Skeletal muscle satellite cell (primary cell): ENCODE data around the gene LEMD2. TPM values are rescaled to one million over a fixed set of nuclear protein-coding genes. Genes with fewer than 3 reads are reported as not detected.
"Not testable (repeated sequence)": the region's sequence is repeated elsewhere in the genome, so short reads cannot be mapped to it uniquely, and the experiment has no call there.

ENCODE experiments used
- H3K27me3 ChIP-seq: 2 replicates; pipeline ENCODE4 v1.7.0; 2013; ENCODE audit warnings: low read length; ENCODE audit not compliant: control insufficient read depth, insufficient read depth
- H3K36me3 ChIP-seq: 2 replicates; pipeline ENCODE4 v1.7.0; 2013; ENCODE audit warnings: mild to moderate bottlenecking, control low read depth, low read length; ENCODE audit not compliant: insufficient read depth
- H3K4me1 ChIP-seq: 2 replicates; pipeline ENCODE4 v1.7.0; 2013; ENCODE audit warnings: low read length; ENCODE audit not compliant: control insufficient read depth, insufficient read depth
- H3K4me2 ChIP-seq: 2 replicates; pipeline ENCODE4 v1.7.0; 2013; ENCODE audit warnings: mild to moderate bottlenecking, low read length
- H3K4me3 ChIP-seq: 2 replicates; pipeline ENCODE4 v1.7.0; 2013; ENCODE audit warnings: low read length
- H3K9ac ChIP-seq: 2 replicates; pipeline ENCODE4 v1.7.0; 2013; ENCODE audit warnings: mild to moderate bottlenecking, low read depth, low read length, moderate library complexity
- H3K9me3 ChIP-seq: replicated peaks from 2 replicates; pipeline ENCODE4 v1.7.0; 2013; ENCODE audit warnings: mild to moderate bottlenecking, control low read depth, low read length
- total RNA-seq: library from RNA; depleted of rRNA; stranded (reverse); fragments of >200 nt; gene quantifications from 2 replicates; pipeline ENCODE4 v1.2.3, GENCODE V29; 2012; rRNA removed

The LEMD2 gene
- 20.3 TPM in 2 replicates for total RNA-seq

- Histone ChIP-seq H3K27me3 (peaks cover 24% of the 10 kb centered on the region), H3K36me3 (peaks cover 17% of the 10 kb centered on the region), H3K4me2 (peak within 1 kb of the TSS; percentile 86), H3K9me3 (no peaks in the 10 kb centered on the region), H3K4me1 (peaks cover 44% of the 10 kb centered on the region), H3K4me3 (peak within 1 kb of the TSS; percentile 82), H3K9ac (peak within 1 kb of the TSS; percentile 99)
Measured at GRCh38 chr6:33788694-33789549, at the start of gene LEMD2. TSS of gene LEMD2 (minus strand) at chr6:33789130. CDS start at chr6:33789116, 14 bp downstream.

GRCh38 chr6:33837971-33838665 lies 49.2 kb upstream of the LEMD2 start:
- peaks cover 39% of the 10 kb centered on the region for H3K4me1 ChIP-seq
- H3K9ac ChIP-seq: no peak overlapping the region
- no peaks in the 10 kb centered on the region for H3K36me3 ChIP-seq
- H3K9me3 ChIP-seq: no peaks in the 10 kb centered on the region
- H3K4me3 ChIP-seq: no peak overlapping the region
- no peaks in the 10 kb centered on the region for H3K27me3 ChIP-seq
- H3K4me2 ChIP-seq: no peak overlapping the region

GRCh38 chr6:33836806-33837469 lies 48.0 kb upstream of the LEMD2 start:
- Histone ChIP-seq H3K4me2 (no peak overlapping the region), H3K9me3 (no peaks in the 10 kb centered on the region), H3K27me3 (no peaks in the 10 kb centered on the region), H3K9ac (no peak overlapping the region), H3K4me3 (no peak overlapping the region), H3K4me1 (peaks cover 33% of the 10 kb centered on the region), H3K36me3 (no peaks in the 10 kb centered on the region)

GRCh38 chr6:33834401-33835392 lies 45.8 kb upstream of the LEMD2 start:
- H3K9me3 ChIP-seq: no peaks in the 10 kb centered on the region
- no peak overlapping the region for H3K4me3 ChIP-seq
- H3K9ac ChIP-seq: no peak overlapping the region
- no peak overlapping the region for H3K4me2 ChIP-seq
- H3K4me1 ChIP-seq: peaks cover 20% of the 10 kb centered on the region
- H3K36me3 ChIP-seq: no peaks in the 10 kb centered on the region
- peaks cover 16% of the 10 kb centered on the region for H3K27me3 ChIP-seq

GRCh38 chr6:33833599-33833998 lies 44.7 kb upstream of the LEMD2 start:
- Histone ChIP-seq H3K9ac (no peak overlapping the region), H3K36me3 (no peaks in the 10 kb centered on the region), H3K27me3 (peaks cover 22% of the 10 kb centered on the region), H3K9me3 (no peaks in the 10 kb centered on the region), H3K4me1 (peaks cover 10% of the 10 kb centered on the region), H3K4me2 (no peak overlapping the region), H3K4me3 (no peak overlapping the region)

- not testable (repeated sequence) for H3K4me1 ChIP-seq, H3K9me3 ChIP-seq, H3K36me3 ChIP-seq, H3K9ac ChIP-seq, H3K4me2 ChIP-seq, H3K4me3 ChIP-seq
- H3K27me3 ChIP-seq: peaks cover 30% of the 10 kb centered on the region
Measured at GRCh38 chr6:33832831-33833230, 43.9 kb upstream of the LEMD2 start.

- H3K4me1 ChIP-seq, H3K9me3 ChIP-seq, H3K4me2 ChIP-seq, H3K9ac ChIP-seq, H3K36me3 ChIP-seq, H3K4me3 ChIP-seq: not testable (repeated sequence)
- peaks cover 41% of the 10 kb centered on the region for H3K27me3 ChIP-seq
Measured at GRCh38 chr6:33831725-33832124, 42.8 kb upstream of the LEMD2 start.

GRCh38 chr6:33830635-33831240 lies 41.8 kb upstream of the LEMD2 start:
- no peak overlapping the region for H3K9ac ChIP-seq
- no peaks in the 10 kb centered on the region for H3K4me1 ChIP-seq
- peaks cover 49% of the 10 kb centered on the region for H3K27me3 ChIP-seq
- H3K36me3 ChIP-seq: no peaks in the 10 kb centered on the region
- no peaks in the 10 kb centered on the region for H3K9me3 ChIP-seq
- no peak overlapping the region for H3K4me2 ChIP-seq
- H3K4me3 ChIP-seq: no peak overlapping the region

GRCh38 chr6:33828764-33829731 lies 40.1 kb upstream of the LEMD2 start:
- no peaks in the 10 kb centered on the region for H3K9me3 ChIP-seq
- H3K4me3 ChIP-seq: no peak overlapping the region
- H3K27me3 ChIP-seq: peaks cover 52% of the 10 kb centered on the region
- no peaks in the 10 kb centered on the region for H3K4me1 ChIP-seq
- H3K9ac ChIP-seq: no peak overlapping the region
- no peak overlapping the region for H3K4me2 ChIP-seq
- H3K36me3 ChIP-seq: no peaks in the 10 kb centered on the region

- H3K9me3 ChIP-seq: no peaks in the 10 kb centered on the region
- H3K4me3 ChIP-seq: no peak overlapping the region
- no peaks in the 10 kb centered on the region for H3K4me1 ChIP-seq
- H3K27me3 ChIP-seq: peaks cover 55% of the 10 kb centered on the region
- H3K4me2 ChIP-seq: no peak overlapping the region
- no peak overlapping the region for H3K9ac ChIP-seq
- no peaks in the 10 kb centered on the region for H3K36me3 ChIP-seq
Measured at GRCh38 chr6:33828452-33828763, 39.5 kb upstream of the LEMD2 start.
